ENCODE measurements around the gene KCNH5.

Gene KCNH5

GRCh38 chr14:62663456-62663821 is 381.8 kb downstream of the KCNH5 start:
- no CpG with 5 or more reads among the region's 4 CpGs for WGBS (ENCODE audit: extremely low coverage, insufficient coverage, low lambda C conversion rate)
- Histone ChIP-seq H3K4me1 (ENCODE audit: control insufficient read depth, low read depth, low read length) (peaks cover 5% of the 10 kb centered on the region), H3K9ac (ENCODE audit: low read length) (peak overlapping the region; percentile 29), H3K4ac (ENCODE audit: low read depth, low read length) (no peak overlapping the region), H3K56ac (ENCODE audit: low read length) (peak overlapping the region; percentile 81), H2BK120ac (ENCODE audit: low read depth, low read length) (peak overlapping the region; percentile 82), H3K79me1 (ENCODE audit: low read length) (no peaks in the 10 kb centered on the region), H3K36me3 (ENCODE audit: control insufficient read depth, insufficient read depth, low read length) (no peaks in the 10 kb centered on the region), H4K8ac (ENCODE audit: low read depth, low read length) (no peak overlapping the region), H4K5ac (ENCODE audit: low read length) (peak overlapping the region; percentile 27), H2AK5ac (ENCODE audit: low read length) (no peak overlapping the region), H3K27ac (ENCODE audit: low read depth, low read length) (peak overlapping the region; percentile 83), H3K79me2 (ENCODE audit: control insufficient read depth, insufficient read depth, low read length) (no peaks in the 10 kb centered on the region), H3K18ac (ENCODE audit: low read length) (peak overlapping the region; percentile 84), H2BK15ac (replicated peaks; ENCODE audit: low read depth) (peak overlapping the region; percentile 74), H2BK5ac (ENCODE audit: low read length) (peak overlapping the region; percentile 96), H3K23ac (ENCODE audit: low read length) (no peak overlapping the region), H3K4me2 (ENCODE audit: low read length) (no peak overlapping the region), H3K4me3 (ENCODE audit: low read length) (no peak overlapping the region), H3K27me3 (ENCODE audit: insufficient read depth, low read length, poor library complexity) (no peaks in the 10 kb centered on the region)
- no peak for DNase-seq

- Histone ChIP-seq H3K27ac (ENCODE audit: low read depth, low read length) (peak overlapping the region; percentile 77), H3K4me1 (ENCODE audit: control insufficient read depth, low read depth, low read length) (peaks cover 5% of the 10 kb centered on the region), H3K79me1 (ENCODE audit: low read length) (no peaks in the 10 kb centered on the region)
These were observed 382.3 kb downstream of the KCNH5 start for GRCh38 chr14:62662811-62663455.

DNA sequence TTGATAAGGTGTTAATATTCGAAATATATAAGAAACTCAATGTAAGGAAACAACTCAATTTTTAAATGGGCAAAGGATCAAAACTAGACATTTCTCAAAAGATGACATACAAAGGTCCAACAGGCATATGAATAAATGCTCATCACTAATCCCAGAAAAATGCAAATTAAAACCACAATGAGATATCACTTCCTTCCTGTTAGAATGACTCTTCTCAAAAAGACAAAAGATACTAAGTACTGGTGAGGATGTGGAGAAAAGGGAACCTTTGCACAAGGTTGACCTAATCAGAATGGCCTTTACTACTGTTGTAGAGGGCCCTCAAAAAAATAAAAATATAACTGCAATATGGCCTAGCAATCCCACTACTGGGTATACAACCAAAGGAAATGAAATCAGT is 383.4 kb downstream of the KCNH5 start:
- Histone ChIP-seq H3K27me3 (ENCODE audit: insufficient read depth, low read length, poor library complexity) (no peaks in the 10 kb centered on the region), H3K4me1 (ENCODE audit: control insufficient read depth, low read depth, low read length) (peaks cover 5% of the 10 kb centered on the region), H3K79me2 (ENCODE audit: control insufficient read depth, insufficient read depth, low read length) (no peaks in the 10 kb centered on the region), H3K36me3 (ENCODE audit: control insufficient read depth, insufficient read depth, low read length) (no peaks in the 10 kb centered on the region), H3K79me1 (ENCODE audit: low read length) (no peaks in the 10 kb centered on the region), H3K56ac (ENCODE audit: low read length) (peak overlapping the region; percentile 47), H3K4ac (ENCODE audit: low read depth, low read length) (no peak overlapping the region), H3K4me3 (ENCODE audit: low read length) (no peak overlapping the region), H2BK15ac (replicated peaks; ENCODE audit: low read depth) (peak overlapping the region; percentile 8), H2BK5ac (ENCODE audit: low read length) (peak overlapping the region; percentile 96), H3K9ac (ENCODE audit: low read length) (no peak overlapping the region), H3K23ac (ENCODE audit: low read length) (no peak overlapping the region), H3K18ac (ENCODE audit: low read length) (no peak overlapping the region), H2AK5ac (ENCODE audit: low read length) (peak overlapping the region; percentile 15), H4K8ac (ENCODE audit: low read depth, low read length) (no peak overlapping the region), H3K27ac (ENCODE audit: low read depth, low read length) (peak overlapping the region; percentile 9), H3K4me2 (ENCODE audit: low read length) (no peak overlapping the region), H4K5ac (ENCODE audit: low read length) (peak overlapping the region; percentile 68), H2BK120ac (ENCODE audit: low read depth, low read length) (no peak overlapping the region)
- no CpG with 5 or more reads among the region's 1 CpG for WGBS (ENCODE audit: extremely low coverage, insufficient coverage, low lambda C conversion rate)
- DNase-seq: no peak

More at GRCh38 chr14:62662811-62663455, 382.3 kb downstream of the KCNH5 start:
- Histone ChIP-seq H2BK5ac (ENCODE audit: low read length) (peak overlapping the region; percentile 66), H3K4ac (ENCODE audit: low read depth, low read length) (no peak overlapping the region), H4K8ac (ENCODE audit: low read depth, low read length) (no peak overlapping the region), H2BK15ac (replicated peaks; ENCODE audit: low read depth) (no peak overlapping the region), H3K27me3 (ENCODE audit: insufficient read depth, low read length, poor library complexity) (no peaks in the 10 kb centered on the region), H3K4me2 (ENCODE audit: low read length) (no peak overlapping the region), H3K9ac (ENCODE audit: low read length) (no peak overlapping the region), H3K79me2 (ENCODE audit: control insufficient read depth, insufficient read depth, low read length) (no peaks in the 10 kb centered on the region), H3K23ac (ENCODE audit: low read length) (no peak overlapping the region), H3K36me3 (ENCODE audit: control insufficient read depth, insufficient read depth, low read length) (no peaks in the 10 kb centered on the region), H3K56ac (ENCODE audit: low read length) (no peak overlapping the region), H3K4me3 (ENCODE audit: low read length) (no peak overlapping the region), H2BK120ac (ENCODE audit: low read depth, low read length) (no peak overlapping the region), H2AK5ac (ENCODE audit: low read length) (no peak overlapping the region), H4K5ac (ENCODE audit: low read length) (no peak overlapping the region), H3K18ac (ENCODE audit: low read length) (no peak overlapping the region)
- peak; percentile 96 for DNase-seq
- WGBS (ENCODE audit: extremely low coverage, insufficient coverage, low lambda C conversion rate): no CpG with 5 or more reads among the region's 11 CpGs

DNA sequence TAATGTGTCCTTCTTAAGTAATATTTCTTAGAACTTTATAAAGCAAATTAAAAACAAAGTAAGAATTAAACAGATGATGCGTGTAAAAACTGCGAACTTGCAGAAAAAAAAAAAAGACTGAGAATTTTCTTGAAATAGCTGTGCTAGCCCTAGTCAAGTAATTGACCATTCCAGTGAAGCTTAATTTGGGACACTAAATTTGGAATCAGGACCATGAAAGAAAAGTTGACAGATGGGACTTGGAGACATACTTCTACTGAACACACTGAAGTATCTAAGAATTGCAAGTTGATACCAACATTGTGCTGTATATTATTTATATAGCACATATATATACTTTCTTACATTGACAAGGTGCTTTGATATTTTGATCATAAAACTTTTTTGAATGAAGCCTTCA is 386.6 kb downstream of the KCNH5 start:
- H3K36me3 ChIP-seq (ENCODE audit: control insufficient read depth, insufficient read depth, low read length): no peaks in the 10 kb centered on the region
- H3K9ac ChIP-seq (ENCODE audit: low read length): no peak overlapping the region
- H3K27me3 ChIP-seq (ENCODE audit: insufficient read depth, low read length, poor library complexity): no peaks in the 10 kb centered on the region
- no peak overlapping the region for H3K4me3 ChIP-seq (ENCODE audit: low read length)
- H2BK120ac ChIP-seq (ENCODE audit: low read depth, low read length): no peak overlapping the region
- no peaks in the 10 kb centered on the region for H3K79me2 ChIP-seq (ENCODE audit: control insufficient read depth, insufficient read depth, low read length)
- no peak overlapping the region for H4K5ac ChIP-seq (ENCODE audit: low read length)
- no peak overlapping the region for H3K18ac ChIP-seq (ENCODE audit: low read length)
- H3K23ac ChIP-seq (ENCODE audit: low read length): no peak overlapping the region
- H3K4me2 ChIP-seq (ENCODE audit: low read length): no peak overlapping the region
- H2BK5ac ChIP-seq (ENCODE audit: low read length): no peak overlapping the region
- H3K4ac ChIP-seq (ENCODE audit: low read depth, low read length): no peak overlapping the region
- H3K79me1 ChIP-seq (ENCODE audit: low read length): no peaks in the 10 kb centered on the region
- no peak overlapping the region for H4K8ac ChIP-seq (ENCODE audit: low read depth, low read length)
- no peak overlapping the region for H2BK15ac ChIP-seq (replicated peaks; ENCODE audit: low read depth)
- DNase-seq: no peak
- H2AK5ac ChIP-seq (ENCODE audit: low read length): no peak overlapping the region
- no CpG with 5 or more reads among the region's 2 CpGs for WGBS (ENCODE audit: extremely low coverage, insufficient coverage, low lambda C conversion rate)
- H3K27ac ChIP-seq (ENCODE audit: low read depth, low read length): no peak overlapping the region
- H3K4me1 ChIP-seq (ENCODE audit: control insufficient read depth, low read depth, low read length): peaks cover 2% of the 10 kb centered on the region
- no peak overlapping the region for H3K56ac ChIP-seq (ENCODE audit: low read length)

- Histone ChIP-seq H3K4ac (ENCODE audit: low read depth, low read length) (peak overlapping the region; percentile 93), H3K9ac (ENCODE audit: low read length) (no peak overlapping the region), H3K4me2 (ENCODE audit: low read length) (no peak overlapping the region), H4K5ac (ENCODE audit: low read length) (peak overlapping the region; percentile 71), H3K27ac (ENCODE audit: low read depth, low read length) (peak overlapping the region; percentile 13), H3K23ac (ENCODE audit: low read length) (no peak overlapping the region), H3K79me2 (ENCODE audit: control insufficient read depth, insufficient read depth, low read length) (no peaks in the 10 kb centered on the region), H3K27me3 (ENCODE audit: insufficient read depth, low read length, poor library complexity) (no peaks in the 10 kb centered on the region), H2AK5ac (ENCODE audit: low read length) (no peak overlapping the region), H2BK5ac (ENCODE audit: low read length) (peak overlapping the region; percentile 97), H3K36me3 (ENCODE audit: control insufficient read depth, insufficient read depth, low read length) (no peaks in the 10 kb centered on the region), H2BK15ac (replicated peaks; ENCODE audit: low read depth) (no peak overlapping the region), H4K8ac (ENCODE audit: low read depth, low read length) (no peak overlapping the region), H3K56ac (ENCODE audit: low read length) (peak overlapping the region; percentile 73), H3K79me1 (ENCODE audit: low read length) (no peaks in the 10 kb centered on the region), H3K18ac (ENCODE audit: low read length) (peak overlapping the region; percentile 86), H3K4me1 (ENCODE audit: control insufficient read depth, low read depth, low read length) (peaks cover 3% of the 10 kb centered on the region), H2BK120ac (ENCODE audit: low read depth, low read length) (peak overlapping the region; percentile 98), H3K4me3 (ENCODE audit: low read length) (no peak overlapping the region)
- whole genome bisulfite sequencing (ENCODE audit: extremely low coverage, insufficient coverage, low lambda C conversion rate): no CpG with 5 or more reads among the region's 2 CpGs
- DNase-seq: no peak
These were observed 387.9 kb downstream of the KCNH5 start for GRCh38 chr14:62657376-62657775.

GRCh38 chr14:62655166-62655565 is 390.1 kb downstream of the KCNH5 start:
- Histone ChIP-seq H3K4me3 (ENCODE audit: low read length) (no peak overlapping the region), H3K27ac (ENCODE audit: low read depth, low read length) (no peak overlapping the region)
- no peak for DNase-seq

More at GRCh38 chr14:62655166-62655565, 390.1 kb downstream of the KCNH5 start:
- Histone ChIP-seq H3K23ac (ENCODE audit: low read length) (no peak overlapping the region), H3K4me2 (ENCODE audit: low read length) (no peak overlapping the region), H2BK15ac (replicated peaks; ENCODE audit: low read depth) (no peak overlapping the region), H3K4ac (ENCODE audit: low read depth, low read length) (peak overlapping the region; percentile 3), H3K9ac (ENCODE audit: low read length) (no peak overlapping the region), H3K56ac (ENCODE audit: low read length) (peak overlapping the region; percentile 3), H4K5ac (ENCODE audit: low read length) (no peak overlapping the region), H2AK5ac (ENCODE audit: low read length) (no peak overlapping the region), H3K36me3 (ENCODE audit: control insufficient read depth, insufficient read depth, low read length) (no peaks in the 10 kb centered on the region), H4K8ac (ENCODE audit: low read depth, low read length) (no peak overlapping the region), H3K79me1 (ENCODE audit: low read length) (no peaks in the 10 kb centered on the region), H3K79me2 (ENCODE audit: control insufficient read depth, insufficient read depth, low read length) (no peaks in the 10 kb centered on the region), H3K4me1 (ENCODE audit: control insufficient read depth, low read depth, low read length) (peaks cover 3% of the 10 kb centered on the region), H2BK120ac (ENCODE audit: low read depth, low read length) (peak overlapping the region; percentile 88), H3K18ac (ENCODE audit: low read length) (peak overlapping the region; percentile 18), H3K27me3 (ENCODE audit: insufficient read depth, low read length, poor library complexity) (no peaks in the 10 kb centered on the region), H2BK5ac (ENCODE audit: low read length) (peak overlapping the region; percentile 39)
- no CpG with 5 or more reads among the region's 4 CpGs for WGBS (ENCODE audit: extremely low coverage, insufficient coverage, low lambda C conversion rate)
